GM19372 (cell line): ENCODE results near the gene FMNL2.

Experiments used
- ATAC-seq: cut with Tn5 transposase; IDR thresholded peaks from one replicate; pipeline ENCODE4 v1.9.1; 2021; ENCODE audit warnings: mild to moderate bottlenecking, low read depth, moderate library complexity; ENCODE audit not compliant: unreplicated experiment

The FMNL2 gene

GRCh38 chr2:152627351-152627957 lies 292.5 kb downstream of the FMNL2 start:
- ATAC-seq, result no peak

DNA sequence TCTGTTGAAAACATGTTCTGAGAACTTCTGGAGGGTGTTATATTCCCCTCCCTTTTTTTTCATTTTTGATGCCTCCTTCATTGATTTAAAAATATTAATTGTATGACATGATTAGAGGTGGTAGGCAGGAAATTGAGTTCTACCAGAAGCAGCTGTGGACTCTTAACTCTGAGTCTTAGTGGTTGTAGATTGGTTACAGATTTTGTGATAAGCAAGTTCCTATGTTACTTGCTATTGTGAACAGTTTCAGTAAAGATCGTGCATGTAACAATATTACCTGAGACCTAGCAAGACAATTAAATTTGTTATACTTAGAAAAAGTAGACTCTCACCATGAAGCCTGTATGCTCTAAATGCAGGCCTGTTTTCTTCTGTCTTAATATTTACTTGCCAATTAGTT lies 294.2 kb downstream of the FMNL2 start:
- no peak for ATAC-seq

DNA sequence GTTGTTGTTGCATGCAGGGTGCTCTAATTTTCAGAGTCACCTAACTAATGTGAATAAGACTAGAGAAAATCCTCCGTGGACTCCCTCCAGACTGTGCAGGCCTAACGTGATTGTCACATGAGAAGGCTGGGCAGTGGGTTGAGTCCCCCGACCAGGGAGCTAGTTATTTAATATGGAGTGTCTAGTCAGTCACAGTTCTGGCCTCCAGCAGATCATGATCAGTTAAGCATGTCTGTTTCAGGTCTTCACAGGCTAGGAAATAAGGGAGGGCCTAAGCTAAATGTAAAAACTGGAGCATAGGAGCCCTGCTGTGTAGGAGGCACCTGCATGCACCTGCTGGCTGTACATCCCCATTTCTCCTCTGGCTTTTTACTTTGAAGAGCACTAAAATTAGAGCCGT lies 295.5 kb downstream of the FMNL2 start:
- ATAC-seq, result no peak

DNA sequence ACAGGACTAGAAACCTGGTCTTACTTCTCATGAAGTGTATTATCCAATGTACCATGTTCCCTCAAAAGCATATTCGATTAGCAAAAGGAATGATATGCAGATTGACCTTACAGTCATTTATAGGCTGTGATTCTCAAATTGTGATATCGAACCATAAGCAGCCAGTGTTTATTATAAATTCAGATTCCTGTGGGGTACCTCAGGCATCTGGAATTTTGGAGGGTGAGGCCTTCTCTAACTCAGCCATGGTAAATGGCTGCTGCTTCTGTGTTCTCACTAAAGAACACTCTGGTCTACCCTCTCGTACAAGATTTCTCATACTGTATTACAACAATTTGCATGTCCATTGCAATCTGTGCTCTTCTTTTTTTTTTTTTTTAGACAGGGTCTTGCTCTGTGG lies 297.8 kb downstream of the FMNL2 start:
- no peak for ATAC-seq

GRCh38 chr2:152635635-152636298 lies 300.8 kb downstream of the FMNL2 start:
- peak; percentile 65 for ATAC-seq

GRCh38 chr2:152637251-152637650 lies 302.3 kb downstream of the FMNL2 start:
- ATAC-seq, result no peak

GRCh38 chr2:152638056-152638455 lies 303.1 kb downstream of the FMNL2 start:
- no peak for ATAC-seq

- no peak for ATAC-seq
These were observed 303.6 kb downstream of the FMNL2 start for GRCh38 chr2:152638590-152638989.

DNA sequence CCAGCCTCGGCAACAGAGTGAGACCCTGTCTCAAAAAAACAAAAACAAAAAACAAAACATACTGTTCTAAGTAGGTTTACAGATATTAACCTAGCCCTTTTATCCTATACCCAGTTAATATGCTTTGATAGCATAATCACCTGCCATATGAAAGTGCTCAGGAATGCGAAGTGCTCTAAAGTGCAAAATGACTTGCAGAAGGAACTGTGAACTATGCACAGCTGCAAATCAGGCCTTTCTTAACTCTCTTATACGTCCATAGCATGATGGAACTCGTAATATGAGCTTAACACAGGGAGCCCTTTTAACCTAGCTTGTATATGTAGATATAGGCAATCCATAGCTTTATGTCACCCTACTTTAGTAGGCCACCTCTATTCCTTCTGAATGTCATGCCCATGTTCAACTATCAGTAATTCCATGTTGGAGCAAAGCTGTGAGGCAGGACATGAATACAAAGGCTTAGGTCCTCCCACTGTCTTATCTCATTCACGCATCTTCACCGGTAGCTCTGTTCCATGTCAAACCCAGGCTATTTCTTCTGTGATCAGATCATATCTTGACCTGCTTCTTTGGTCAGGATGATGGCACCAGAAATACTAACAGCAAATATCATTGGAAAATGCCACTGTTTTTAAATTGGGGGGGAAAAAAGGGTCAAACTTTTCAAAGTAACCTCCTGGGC lies 309.4 kb downstream of the FMNL2 start:
- ATAC-seq, result no peak

DNA sequence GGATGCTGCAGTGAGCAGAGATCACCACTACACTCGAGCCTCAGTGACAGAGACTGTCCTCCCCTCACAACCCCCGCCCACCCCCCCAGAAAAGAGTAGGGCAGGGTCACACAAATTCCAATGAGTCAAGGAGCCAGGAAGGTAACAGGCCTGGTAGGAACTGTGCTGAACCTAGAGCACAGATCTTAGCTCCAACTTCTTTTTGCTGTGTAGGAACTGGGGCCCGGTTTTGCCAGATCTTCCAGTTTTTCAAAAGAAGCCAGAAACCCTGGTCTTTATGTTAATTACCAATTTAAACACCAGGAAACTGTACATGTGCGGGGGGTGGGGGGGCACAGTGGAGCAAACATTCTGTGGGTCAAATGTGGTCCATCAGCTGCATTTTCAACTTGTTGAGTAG lies 311.3 kb downstream of the FMNL2 start:
- ATAC-seq, result no peak

GRCh38 chr2:152646775-152647174 lies 311.8 kb downstream of the FMNL2 start:
- ATAC-seq, result no peak

- no peak for ATAC-seq
These were observed 312.6 kb downstream of the FMNL2 start for GRCh38 chr2:152647552-152647951.

DNA sequence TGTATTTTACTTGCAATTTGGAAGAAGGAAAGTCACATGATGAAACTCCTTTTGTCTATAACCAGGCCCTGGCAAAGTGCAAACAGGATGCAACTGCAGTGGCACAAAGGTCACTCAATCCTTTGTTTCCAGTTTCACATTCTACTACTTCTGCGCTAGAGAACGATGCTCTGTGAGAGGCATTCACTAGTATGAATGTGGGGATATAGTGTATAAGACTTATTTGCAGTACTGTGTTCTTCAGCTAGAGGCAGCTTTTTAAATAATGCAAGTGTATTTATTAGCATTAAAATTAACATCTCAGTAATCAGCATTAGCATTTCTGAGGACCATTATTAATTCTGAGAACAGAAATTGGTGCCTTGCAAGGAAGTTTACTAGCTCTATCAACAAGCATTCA lies 313.4 kb downstream of the FMNL2 start:
- ATAC-seq, result no peak

- ATAC-seq, result no peak
These were observed 315.0 kb downstream of the FMNL2 start for GRCh38 chr2:152649997-152650396.

GRCh38 chr2:152650768-152651371 lies 315.9 kb downstream of the FMNL2 start:
- no peak for ATAC-seq

DNA sequence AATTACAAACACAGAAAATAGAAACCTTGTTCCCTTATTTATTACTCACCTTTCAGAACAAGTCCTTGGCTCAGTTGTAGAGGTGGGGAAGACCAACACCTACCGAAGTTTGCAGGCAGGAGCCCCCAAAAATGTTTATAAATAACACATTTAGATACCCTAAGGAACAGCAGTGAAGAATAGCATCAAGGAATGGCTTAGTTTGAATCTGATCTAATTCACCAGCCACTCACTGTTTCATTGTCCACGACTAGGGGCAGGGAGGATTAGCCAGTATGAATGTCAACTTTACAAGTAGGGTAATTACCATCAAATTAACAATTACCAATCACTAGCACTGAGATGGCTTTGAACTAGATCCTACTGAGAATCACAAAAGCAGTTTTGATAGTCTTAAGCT lies 316.9 kb downstream of the FMNL2 start:
- ATAC-seq, result no peak

- no peak for ATAC-seq
These were observed 320.9 kb downstream of the FMNL2 start for GRCh38 chr2:152655880-152656279.

DNA sequence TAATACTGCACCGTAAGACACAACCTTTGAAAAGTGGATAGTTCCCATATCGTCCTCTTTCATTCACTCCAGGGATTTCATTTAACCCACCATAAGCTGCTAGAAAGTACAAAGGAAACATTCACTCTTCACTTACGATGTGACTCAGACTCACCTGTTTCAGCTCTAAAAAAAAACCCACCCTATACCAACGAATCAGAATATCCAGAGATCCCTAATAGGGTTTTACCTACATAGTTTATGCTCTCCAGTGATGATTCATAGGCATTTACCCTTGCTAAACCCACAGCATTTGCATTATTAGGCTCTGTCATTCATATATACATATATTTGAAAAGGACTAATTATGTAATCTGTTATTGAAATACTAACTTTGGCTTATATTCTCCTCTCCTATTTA lies 322.1 kb downstream of the FMNL2 start:
- no peak for ATAC-seq

- ATAC-seq, result no peak
These were observed 323.2 kb downstream of the FMNL2 start for GRCh38 chr2:152658221-152658620.

- no peak for ATAC-seq
These were observed 326.1 kb downstream of the FMNL2 start for GRCh38 chr2:152661076-152661475.

DNA sequence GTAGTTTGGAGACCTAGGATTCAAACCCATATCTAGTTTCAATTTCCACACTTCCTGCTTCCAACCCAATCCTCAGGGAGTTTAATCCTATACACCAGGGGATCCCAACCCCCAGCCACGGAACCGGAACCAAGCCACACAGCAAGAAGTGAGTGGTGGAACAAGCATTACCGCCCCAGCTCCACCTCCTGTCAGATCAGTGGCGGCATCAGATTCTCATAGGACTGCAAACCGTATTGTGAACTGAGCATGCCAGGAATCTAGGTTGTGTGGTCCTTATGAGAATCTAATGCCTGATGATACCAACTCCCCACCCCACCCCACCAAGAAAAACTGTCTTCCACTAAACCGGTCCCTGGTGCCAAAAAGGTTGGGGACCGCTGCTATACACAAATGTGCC lies 329.8 kb downstream of the FMNL2 start:
- no peak for ATAC-seq

GRCh38 chr2:152674334-152674733 lies 339.4 kb downstream of the FMNL2 start:
- ATAC-seq, result no peak
